Renal cortical epithelial cell (primary cell): Measurements from ENCODE around the gene GSE1. TPM values are rescaled to one million over a fixed set of nuclear protein-coding genes. Genes with fewer than 3 reads are reported as not detected.
A peak's percentile ranks its signal among the peaks of the same experiment; 100 is the strongest.

Experiments
- DNase-seq: peaks from one replicate; pipeline ENCODE4 v3.0.0-alpha.2; 2011; ENCODE audit warnings: low read depth
- total RNA-seq: library from RNA; depleted of rRNA; stranded (reverse); fragments of >200 nt; gene quantifications from 2 replicates; pipeline ENCODE4 v1.2.3, GENCODE V29; 2014

GSE1 gene
- total RNA-seq, 1 donor from 2014 or later = 44.6 TPM

DNA sequence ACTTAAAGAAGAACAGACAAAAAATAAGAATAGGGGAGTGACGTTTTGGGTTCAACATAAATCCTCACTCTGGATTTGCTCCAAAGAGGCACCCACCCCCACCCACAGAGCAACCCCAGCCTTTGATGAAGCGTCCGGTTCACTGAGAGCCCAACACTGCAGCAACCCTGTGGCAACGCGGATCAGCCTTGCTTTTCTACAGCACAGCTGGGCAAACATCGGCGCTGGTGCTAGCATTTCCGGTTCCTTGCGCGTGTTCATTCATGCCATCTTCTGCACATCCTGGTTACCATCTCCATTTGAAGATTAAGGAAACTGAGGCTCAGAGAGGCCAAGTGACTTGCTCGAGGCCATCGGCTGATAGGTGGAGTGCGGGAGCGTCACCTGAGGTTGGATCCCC is 84.3 kb downstream of the GSE1 start:
- no peak for DNase-seq

DNA sequence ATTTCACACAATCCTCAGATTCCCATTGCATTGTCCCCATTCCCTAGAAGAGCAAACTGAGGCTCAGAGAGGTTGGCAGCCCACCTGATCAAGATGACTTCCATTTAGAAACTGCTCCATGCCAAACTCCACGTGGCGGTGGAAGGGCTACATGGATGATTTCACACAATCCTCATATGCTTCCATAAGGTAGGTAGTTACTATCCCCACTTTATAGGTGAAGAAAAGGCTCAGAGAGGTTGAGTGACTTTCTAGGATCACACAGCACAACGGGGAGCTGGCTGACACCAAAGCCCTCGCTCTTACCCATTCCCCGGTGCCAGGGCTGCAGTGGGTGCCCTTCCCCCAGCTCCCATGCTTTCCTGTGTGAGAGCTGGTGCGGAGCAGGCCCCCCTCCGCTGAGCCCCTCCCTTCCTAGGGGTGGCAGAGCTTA is 85.4 kb downstream of the GSE1 start:
- DNase-seq = no peak

DNA sequence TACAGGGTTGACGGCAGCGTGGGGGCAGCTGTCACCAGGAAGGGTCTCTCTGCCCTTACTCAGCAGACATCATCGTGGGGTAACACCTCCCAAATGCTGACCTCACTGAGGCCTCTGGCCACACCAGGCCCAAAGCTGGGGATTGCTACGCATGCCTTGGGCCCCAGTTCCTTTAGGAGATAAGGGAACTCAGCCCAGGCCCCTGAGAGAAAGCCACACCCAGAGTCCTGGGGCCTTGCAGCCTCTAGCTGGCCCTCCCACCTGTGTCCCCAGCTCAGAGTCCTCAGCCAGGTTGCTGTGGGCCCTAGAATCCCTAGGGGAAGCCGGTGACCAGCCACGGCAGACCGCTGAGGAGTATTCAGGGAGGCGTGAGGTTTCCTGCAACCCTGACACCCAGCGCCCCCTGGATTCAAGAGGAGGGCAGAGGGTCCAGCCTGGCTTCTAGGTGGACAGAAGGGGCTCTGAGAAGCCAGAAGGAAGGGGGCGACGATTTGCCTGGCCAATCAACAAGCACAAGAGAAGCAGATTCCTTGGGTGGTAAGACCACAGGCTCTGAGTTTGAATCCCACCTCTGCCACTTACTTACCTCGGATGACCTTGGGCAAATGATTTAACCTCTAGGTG is 85.9 kb downstream of the GSE1 start:
- no peak for DNase-seq

DNA sequence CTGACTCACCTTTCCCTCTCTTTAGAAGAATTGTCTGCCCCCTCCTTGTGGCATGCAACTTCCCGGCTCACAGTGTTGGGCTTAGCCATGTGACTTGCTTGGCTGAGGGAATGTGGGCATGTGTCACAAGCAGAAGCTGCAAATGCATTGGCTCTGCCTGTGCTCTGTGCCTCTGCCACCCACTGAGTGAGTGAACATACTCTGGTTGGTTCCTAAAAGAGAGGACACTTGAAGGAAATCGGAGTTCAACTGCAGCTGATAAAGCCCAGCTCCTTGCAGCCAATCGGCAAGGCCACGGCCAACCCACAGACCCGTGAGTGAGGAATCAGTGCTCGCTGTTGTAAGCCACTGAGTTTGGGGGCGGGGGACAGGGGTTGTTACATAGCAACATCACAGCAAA is 86.5 kb downstream of the GSE1 start:
- DNase-seq = peak; percentile 75

DNA sequence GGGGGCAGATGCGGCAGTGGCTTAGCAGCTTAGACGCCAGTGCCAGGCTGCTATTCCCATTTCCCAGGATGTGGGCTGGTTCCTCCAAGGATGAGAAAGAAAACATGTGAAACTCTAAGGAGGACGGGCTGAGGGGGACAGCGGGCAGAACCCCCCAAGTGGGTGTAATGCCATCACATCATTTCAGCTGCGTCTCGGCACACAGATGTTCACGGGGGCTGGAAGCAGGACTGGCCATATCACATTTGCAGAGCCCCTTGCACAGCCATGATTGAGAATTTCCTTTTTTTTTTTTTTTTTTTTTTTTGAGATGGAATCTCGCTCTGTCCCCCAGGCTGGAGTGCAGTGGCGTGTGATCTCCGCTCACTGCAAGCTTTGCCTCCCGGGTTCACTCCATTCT is 90.9 kb downstream of the GSE1 start:
- no peak for DNase-seq

DNA sequence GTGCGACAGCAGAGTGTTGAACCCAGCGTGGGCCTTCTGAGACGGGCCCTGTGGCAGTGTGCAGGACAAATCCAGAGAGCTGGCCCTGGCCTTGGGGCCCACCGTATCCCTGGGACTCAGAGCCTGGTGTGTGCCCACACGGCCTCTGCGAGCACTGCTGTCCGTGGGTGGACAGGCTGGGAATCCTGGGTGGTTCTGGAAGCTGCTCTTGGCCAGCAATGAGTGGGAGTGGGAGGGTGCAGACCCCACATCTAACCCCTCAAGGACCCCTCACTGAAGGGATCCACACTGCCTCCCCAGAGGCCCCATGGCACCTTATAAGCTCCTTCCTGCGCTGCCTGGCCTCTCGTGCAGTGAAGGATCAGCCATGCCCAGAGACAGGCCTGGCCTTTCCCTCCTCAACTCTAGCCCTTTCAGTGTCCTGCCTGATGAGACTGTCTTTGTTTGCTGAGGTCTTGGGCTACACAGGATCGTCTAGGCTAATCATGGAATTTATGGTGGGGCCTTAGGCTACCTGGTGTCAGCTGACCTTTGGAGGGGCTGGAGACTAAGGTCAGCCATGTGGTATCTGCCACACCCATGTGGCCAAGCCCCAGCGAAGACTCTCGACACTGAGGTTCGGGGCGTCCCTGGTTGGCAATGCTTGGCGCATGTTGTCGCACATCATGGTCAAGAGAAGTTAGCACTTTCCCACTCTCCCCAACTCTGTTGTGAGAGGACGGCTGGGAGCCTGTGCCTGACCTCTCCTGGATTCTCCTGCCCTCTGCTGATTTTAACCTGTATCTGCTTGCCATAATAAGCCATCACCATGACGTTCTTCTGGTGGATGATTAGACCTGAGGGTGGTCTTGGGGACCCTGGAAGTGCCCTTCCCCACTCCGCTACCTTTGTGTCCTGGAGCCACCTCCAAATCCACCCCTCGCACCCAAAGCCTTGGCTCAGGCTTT is 92.1 kb downstream of the GSE1 start:
- no peak for DNase-seq

DNA sequence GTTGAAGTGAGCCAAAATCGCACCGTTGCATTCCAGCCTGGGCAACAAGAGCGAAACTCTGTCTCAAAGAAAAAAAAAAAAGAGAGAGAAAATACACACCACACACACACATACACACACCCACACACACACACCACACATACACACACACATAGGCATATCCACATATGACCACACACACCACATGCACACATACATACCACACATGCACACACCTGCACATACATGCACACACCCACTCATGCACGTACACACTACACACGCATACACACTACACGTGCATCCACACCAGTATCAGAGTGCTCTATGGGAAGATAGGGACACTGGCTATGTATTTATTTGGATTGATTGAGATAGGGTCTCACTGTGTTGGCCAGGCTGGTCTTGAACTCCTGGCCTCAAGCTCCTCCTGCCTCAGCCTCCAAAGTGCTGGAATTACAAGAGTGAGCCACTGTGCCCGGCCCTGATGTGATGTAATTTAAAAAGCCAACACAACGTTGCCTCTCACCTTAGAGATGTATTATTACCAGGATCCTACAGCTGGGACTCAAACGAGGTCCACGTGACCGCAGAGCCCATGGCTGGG is 93.4 kb downstream of the GSE1 start:
- no peak for DNase-seq

DNA sequence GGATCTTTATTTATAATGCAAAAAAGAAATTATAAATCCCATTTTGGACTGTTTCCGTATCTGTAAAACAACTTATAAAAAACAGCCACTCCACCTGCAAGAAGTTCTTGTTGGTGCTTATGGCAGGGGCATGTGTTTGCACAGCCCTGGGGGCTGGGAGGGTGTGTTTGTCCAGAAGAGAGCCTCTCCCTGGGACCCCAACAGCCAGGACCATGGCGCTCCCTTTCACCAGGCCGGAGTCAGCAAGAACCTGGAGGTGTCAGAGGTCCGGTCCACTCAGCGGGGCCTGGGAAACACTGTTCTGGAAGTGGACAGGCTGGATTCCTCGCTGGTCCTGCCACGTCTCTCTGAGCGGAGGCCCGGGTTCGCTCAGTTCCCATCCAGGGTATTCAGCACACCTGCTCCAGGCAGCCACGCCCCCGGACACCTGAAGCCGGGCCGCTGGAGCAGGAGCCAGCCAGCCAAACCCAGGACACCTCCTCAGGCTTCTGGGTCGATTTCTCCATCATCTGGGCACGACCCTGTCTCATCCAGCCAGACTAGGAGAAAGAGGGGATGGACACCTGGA is 94.5 kb downstream of the GSE1 start:
- DNase-seq = no peak

DNA sequence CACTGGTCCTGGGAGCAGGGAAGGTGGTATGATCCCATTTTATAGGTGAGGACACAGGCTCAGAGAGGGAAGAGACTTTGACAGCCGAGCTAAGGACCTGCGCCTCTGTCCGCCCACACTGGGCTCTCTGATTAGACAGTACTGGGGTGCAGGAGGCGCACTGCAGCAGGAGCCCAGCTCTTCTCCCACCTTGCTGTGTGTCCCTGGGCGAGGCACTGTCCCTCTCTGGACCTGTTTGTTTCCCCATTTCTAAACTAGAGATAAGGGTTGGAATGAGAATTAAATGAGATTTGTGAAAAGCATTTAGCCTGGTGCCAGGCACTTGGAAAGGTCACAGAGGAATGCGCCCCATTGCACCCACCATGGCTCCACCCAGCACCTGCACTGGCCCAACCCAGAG is 95.2 kb downstream of the GSE1 start:
- DNase-seq = no peak

DNA sequence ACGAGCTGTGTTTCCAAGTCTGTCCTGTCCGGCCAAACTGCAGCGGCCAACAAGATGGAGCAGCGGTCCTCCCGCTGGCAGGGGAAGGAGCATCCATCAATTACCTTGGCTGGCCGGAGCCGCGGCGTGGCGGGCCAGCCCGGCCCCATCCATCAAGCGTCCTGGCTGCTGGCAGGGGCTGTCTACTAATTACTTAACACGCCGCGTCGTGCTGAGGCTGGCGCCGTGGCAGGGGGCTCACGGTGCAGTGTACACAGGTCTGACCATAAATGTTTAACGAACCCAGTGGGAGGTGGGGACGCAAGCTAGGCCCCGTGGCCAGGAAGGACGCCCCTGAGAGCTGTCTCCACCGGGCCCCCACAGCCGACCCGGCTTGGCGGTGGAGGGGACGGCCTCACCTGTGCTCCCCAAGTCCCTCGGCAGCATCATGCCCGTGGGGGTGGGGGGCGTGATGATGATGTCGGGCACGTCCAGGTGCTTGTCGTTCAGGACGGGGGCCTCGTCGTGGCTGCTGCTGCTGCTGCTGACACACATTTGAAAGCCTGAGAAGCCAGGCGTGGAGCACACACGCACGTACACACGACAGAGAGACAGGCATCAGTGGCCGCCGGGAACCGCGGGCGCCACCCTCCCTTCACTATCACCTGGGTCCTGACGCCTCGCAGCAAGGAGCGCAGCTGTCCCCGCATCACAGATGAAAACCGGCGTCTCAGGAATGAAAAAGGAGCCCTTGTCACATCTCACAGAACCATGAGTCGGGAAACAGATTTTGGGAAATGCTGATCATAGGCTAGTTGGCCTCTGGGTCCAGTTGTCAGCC is 96.9 kb downstream of the GSE1 start:
- no peak for DNase-seq

DNA sequence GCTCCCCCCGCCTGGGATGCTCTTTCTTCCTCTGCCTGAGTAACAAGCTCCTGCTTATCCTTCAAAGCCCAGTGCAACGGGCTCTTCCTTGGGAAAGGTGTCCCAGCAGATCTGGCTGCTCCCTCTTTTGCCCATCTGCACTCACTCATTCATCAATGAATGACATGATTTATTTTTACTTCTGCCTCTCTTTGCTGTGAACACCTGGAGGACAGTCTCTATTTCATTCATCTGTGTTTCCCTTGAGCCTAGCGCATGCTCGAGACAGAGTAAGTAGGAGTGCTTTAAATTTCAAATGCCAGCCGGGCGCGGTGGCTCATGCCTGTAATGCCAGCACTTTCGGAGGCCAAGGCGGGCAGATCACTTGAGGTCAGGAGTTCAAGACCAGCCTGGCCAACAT is 97.6 kb downstream of the GSE1 start:
- DNase-seq = no peak

DNA sequence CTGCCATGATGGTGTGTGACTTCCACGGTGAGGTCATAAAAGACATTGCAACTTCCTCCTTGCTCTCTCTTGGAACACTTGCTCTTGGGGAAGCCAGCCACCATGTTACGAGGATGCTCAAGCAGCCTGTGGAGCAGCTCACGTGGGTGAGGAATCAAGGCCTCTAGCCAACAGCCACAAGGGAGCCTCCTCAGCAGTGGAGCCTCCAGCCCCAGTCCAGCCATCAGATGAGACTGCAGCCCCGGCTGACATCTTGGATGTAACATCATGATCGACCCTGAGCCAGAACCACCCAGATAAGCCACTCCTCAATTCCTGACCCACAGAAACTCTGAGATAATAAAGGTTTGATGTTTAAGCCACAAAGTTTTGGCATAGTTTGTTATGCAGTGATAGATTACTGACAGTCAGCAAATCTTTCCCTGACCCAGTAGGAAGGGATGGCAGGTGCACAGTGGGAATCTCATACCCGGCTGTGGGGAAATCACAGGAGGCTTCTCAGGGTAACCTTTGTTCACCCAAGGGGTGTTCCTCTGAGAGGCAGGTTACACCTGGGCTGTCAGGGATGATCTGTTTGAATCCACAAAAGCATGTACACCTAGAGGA is 99.0 kb downstream of the GSE1 start:
- no peak for DNase-seq

DNA sequence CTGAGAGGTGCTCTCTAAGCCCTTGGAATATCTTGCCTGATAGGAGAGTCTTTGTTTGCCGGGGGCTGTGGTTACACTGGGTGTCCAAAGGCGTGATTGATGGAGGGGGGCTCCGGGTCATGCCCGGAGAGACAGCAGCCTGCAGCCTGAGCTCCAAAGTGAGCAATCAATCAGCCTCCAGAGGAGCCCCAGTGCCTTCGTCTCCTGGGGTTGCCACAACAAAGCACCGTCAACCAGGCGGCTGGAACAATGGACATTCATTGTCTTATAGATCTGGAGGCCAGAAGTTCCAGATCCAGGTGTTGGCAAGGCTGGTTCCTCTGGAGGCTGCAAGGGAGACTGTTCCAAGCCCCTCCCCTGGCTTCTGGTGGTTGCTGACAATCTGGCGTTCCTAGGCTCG is 99.7 kb downstream of the GSE1 start:
- DNase-seq = no peak

DNA sequence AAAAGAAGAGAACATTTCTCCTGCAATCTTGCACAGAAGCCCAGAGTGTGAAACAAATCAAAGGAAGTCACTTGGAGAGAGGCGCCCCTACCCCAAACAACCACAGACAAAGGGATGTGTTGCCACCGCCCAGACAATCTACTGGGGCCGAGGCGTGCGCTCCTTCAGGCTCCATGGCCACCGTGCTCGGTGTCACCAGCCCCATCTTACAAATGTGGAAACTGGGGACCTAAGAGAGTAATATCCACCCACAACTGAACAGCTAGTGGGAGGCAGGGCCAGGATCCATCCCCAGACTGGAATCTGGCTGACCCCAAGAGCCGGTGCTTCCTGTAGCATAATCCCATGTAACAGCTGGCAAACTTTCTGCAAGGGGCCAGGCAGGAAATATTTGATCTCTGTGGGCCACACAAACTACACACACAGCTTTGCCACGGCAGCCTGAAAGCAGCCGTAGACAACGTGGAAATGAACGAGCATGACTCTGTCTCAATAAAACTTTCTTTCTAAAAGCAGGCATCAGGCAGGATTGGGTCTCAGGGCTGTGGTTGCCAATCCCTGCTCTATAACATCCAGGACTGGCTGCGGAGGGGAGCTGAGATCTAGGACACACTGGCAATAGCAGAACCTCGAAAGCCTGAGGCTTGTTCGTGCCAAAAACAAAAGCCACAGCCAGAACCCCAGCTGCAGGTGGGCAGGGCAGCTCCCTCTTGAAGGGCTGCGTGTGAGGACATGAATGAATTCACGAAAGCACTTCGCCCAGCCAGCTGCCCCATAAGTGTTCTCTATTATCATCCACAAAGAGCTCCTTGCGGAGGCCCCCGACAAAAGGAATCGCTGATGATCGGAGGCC is 102.3 kb downstream of the GSE1 start:
- no peak for DNase-seq

DNA sequence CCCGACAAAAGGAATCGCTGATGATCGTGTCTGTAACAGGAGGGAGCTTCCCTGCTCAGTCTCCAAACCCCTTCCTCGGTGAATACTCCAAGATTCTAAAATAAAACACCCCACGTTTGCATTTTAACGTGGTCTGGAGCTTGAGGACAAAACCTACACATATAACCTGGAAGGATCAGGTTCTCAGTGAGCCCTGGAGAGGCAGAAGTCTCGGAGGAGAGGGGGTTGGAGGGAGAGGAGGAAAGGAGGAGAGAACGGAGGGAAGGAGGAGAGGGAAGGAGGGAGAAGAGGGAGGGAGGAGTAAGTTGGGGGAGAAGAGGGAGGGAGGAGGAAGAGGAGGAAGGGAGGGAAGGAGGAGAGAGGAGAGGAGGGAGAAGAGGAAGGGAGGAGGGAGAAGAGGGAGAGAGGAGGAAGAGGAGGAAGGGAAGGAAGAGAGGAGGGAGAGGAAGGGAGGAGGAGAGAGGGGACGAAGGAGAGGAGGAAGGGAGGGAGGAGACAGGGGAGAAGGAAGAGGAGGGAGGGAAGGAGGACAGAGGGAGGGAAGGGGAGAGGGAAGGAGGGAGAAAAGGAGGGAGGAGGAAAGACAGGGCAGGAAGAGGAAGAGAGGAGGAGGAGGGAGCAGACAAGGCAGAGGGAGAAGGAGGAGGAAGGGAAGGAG is 103.0 kb downstream of the GSE1 start:
- no peak for DNase-seq

DNA sequence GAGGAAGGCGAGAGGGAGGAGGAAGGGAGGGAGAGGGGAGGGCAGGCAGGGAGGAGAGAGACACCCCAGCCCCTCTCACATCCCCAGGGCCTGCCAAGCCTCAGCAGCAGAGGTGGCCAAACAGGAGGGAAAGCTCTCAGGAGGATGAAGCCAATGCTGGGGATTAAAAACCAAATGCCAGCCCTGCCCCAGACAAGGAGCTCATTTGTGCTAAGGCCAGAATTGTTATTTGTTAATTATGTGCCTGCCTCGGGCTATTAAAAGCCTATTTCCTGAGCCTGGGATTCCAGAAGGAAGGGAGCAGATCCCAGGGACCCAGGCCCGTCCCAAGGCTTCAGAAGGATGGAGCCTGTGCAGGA is 103.5 kb downstream of the GSE1 start:
- no peak for DNase-seq

DNA sequence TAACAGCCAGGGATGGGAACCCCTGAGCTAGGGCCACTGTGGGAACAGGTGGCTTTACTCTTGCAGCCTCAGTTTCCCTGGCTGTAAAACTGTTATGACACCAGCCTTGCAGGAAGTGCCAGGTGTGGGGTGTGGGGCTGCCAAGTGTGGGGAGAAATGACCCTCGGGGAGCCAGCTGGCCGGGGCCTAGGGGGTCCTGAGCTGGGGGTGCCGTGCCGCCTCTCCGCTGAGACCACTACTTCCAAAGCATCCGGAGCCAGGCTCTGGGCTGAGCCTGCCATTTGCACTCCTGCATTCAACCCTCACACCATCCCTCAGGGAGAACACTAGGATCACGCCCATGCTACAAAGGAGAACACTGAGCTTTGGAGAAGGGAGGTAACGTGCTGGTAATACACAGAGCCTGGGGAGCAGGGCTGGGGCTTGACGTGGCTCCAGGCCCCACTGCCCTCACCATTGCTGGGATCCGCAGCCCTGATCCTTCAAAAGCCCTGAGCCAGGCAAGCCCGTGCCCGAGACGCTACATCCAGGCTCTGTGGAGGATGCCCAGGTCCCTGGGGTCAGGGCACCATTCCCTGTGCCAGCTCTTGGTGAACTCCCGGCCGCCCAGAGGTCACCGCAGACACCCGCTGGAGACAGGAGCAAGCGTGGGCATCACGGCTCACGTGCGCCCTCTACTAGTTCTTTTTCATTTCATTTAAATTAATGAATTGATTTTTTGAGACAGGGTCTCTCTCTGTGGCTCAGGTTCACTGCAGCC is 104.5 kb downstream of the GSE1 start:
- peak; percentile 34 for DNase-seq

DNA sequence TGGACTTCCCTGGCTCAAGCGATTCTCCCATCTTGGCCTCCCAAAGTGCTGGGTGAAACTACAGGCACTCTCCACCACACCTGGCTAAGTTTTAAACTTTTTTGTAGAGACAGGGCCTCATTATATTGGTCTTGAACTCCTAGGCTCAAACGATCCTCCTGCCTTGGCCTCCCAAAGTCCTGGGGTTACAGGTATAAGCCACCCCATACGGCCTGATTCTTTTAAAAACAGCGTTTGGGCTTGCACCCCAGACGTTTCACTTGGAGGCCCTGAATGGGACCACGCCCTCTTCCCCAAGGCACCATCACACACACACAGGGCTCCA is 105.0 kb downstream of the GSE1 start:
- DNase-seq = no peak

DNA sequence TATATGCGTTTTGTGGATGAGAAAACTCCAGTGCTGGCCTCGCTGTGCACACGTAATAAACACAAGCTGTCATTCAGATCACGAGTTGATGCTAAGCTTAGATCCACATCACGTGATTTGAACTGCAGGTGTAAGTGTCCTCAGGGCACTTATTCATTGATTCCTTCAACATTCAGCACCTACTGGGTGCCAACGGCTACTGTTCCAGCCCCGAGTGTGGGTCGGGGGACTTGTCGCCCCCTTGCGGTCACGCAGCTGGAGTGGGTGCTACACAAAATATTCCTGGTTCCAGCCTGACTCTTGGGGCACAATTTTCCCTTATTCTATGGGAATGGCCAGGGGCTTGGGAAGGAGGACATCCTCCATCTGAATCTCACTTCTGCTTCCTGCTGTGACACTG is 105.6 kb downstream of the GSE1 start:
- DNase-seq = peak; percentile 7
